ENCODE results near the gene FGF6. TPM values are rescaled to one million over a fixed set of nuclear protein-coding genes. Genes with fewer than 3 reads are reported as not detected.

The FGF6 gene
- total RNA-seq, 2 donors from 2014 or later = not detected

DNA sequence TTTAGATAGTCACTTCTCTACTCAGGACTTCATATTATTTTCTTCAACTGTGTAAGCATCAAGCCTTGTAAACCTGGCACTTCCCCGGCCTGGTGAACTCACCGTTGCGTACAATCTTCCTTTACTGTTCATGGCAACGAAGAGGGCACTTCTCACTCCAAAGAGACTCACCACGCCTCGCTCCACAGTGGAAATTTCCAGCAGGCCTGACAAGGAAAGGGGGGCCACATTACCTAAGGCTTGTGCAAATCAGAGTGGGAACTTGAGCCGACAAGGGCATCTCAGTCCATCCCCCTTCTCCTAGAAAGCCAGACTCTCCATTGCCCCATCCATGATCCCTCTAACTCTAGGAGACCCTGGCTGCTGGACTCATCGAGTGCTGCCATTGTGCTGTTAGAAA, 1.6 kb downstream of the FGF6 start:
- WGBS, 2 experiments (ENCODE audit: insufficient coverage in 1 of 2, insufficient read length in 1 of 2) = 91 to 92% methylated on average over 6 to 8 of the region's 8 CpGs
- Mint-ChIP-seq H3K9me3 (no peaks in the 10 kb centered on the region), H3K27ac (no peak overlapping the region), H3K36me3 (ENCODE audit: low read depth) (no peaks in the 10 kb centered on the region), H3K4me3 (no peak overlapping the region), H3K4me1 (peaks cover 52% of the 10 kb centered on the region), H3K27me3 (ENCODE audit: insufficient read depth) (peaks cover 87% of the 10 kb centered on the region)
- no peaks in the 10 kb centered on the region for H3K9me3 ChIP-seq (ENCODE audit: control insufficient read depth, low read length)
- TF ChIP-seq, protein P1, sequence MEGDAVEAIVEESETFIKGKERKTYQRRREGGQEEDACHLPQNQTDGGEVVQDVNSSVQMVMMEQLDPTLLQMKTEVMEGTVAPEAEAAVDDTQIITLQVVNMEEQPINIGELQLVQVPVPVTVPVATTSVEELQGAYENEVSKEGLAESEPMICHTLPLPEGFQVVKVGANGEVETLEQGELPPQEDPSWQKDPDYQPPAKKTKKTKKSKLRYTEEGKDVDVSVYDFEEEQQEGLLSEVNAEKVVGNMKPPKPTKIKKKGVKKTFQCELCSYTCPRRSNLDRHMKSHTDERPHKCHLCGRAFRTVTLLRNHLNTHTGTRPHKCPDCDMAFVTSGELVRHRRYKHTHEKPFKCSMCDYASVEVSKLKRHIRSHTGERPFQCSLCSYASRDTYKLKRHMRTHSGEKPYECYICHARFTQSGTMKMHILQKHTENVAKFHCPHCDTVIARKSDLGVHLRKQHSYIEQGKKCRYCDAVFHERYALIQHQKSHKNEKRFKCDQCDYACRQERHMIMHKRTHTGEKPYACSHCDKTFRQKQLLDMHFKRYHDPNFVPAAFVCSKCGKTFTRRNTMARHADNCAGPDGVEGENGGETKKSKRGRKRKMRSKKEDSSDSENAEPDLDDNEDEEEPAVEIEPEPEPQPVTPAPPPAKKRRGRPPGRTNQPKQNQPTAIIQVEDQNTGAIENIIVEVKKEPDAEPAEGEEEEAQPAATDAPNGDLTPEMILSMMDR (conservative IDR thresholded peaks at IDR 0.05) = no peak
- DNase-seq = no peak
- H3K27me3 ChIP-seq (ENCODE audit: control insufficient read depth, insufficient read depth, low read length, poor library complexity, severe bottlenecking) = peaks cover 55% of the 10 kb centered on the region
- no peak overlapping the region for H3K9ac ChIP-seq (ENCODE audit: extremely low read depth, low read length, poor library complexity, severe bottlenecking)
- H3K36me3 ChIP-seq (ENCODE audit: control insufficient read depth, insufficient read depth, low read length) = no peaks in the 10 kb centered on the region
- H3K4me1 ChIP-seq (ENCODE audit: control insufficient read depth, insufficient read depth, low read length) = peaks cover 20% of the 10 kb centered on the region
- no peak overlapping the region for H3K4me3 ChIP-seq (ENCODE audit: low read length)
- no peak overlapping the region for H3K27ac ChIP-seq (ENCODE audit: low read depth, low read length)

DNA sequence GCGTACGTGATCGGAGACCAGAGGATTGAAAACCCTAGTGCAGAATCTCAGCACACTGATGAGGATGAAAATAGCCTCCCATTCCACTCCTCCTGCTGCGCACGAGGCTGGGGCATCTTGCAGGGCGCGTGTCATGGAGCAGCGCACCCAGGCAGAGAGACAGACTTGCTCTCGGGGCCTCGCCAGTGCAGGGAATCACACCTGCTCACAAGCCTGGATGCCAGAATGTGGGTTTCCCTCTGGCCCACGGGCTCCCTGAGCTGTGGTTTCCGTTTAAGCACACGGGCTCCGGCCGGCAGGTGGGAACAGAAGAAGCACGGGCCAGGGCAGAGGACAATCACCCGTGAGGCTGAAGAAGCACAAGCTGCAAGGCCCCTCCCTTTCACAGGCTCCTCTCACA, 2.0 kb downstream of the FGF6 start:
- no peaks in the 10 kb centered on the region for H3K9me3 ChIP-seq (ENCODE audit: control insufficient read depth, low read length)
- no peak overlapping the region for H3K4me3 ChIP-seq (ENCODE audit: low read length)
- peaks cover 20% of the 10 kb centered on the region for H3K4me1 ChIP-seq (ENCODE audit: control insufficient read depth, insufficient read depth, low read length)
- no peak overlapping the region for H3K9ac ChIP-seq (ENCODE audit: extremely low read depth, low read length, poor library complexity, severe bottlenecking)
- H3K27me3 Mint-ChIP-seq (ENCODE audit: insufficient read depth) = peaks cover 89% of the 10 kb centered on the region
- H3K4me3 Mint-ChIP-seq = no peak overlapping the region
- TF ChIP-seq, protein P1 (conservative IDR thresholded peaks at IDR 0.05) = no peak
- H3K27ac Mint-ChIP-seq = no peak overlapping the region
- no peak overlapping the region for H3K27ac ChIP-seq (ENCODE audit: low read depth, low read length)
- H3K27me3 ChIP-seq (ENCODE audit: control insufficient read depth, insufficient read depth, low read length, poor library complexity, severe bottlenecking) = peaks cover 59% of the 10 kb centered on the region
- H3K36me3 Mint-ChIP-seq (ENCODE audit: low read depth) = no peaks in the 10 kb centered on the region
- WGBS, 2 experiments (ENCODE audit: insufficient coverage in 1 of 2, insufficient read length in 1 of 2) = 94 to 95% methylated on average over 9 to 17 of the region's 17 CpGs
- H3K36me3 ChIP-seq (ENCODE audit: control insufficient read depth, insufficient read depth, low read length) = no peaks in the 10 kb centered on the region
- no peaks in the 10 kb centered on the region for H3K9me3 Mint-ChIP-seq
- H3K4me1 Mint-ChIP-seq = peaks cover 55% of the 10 kb centered on the region
- peak; percentile 52 for DNase-seq

DNA sequence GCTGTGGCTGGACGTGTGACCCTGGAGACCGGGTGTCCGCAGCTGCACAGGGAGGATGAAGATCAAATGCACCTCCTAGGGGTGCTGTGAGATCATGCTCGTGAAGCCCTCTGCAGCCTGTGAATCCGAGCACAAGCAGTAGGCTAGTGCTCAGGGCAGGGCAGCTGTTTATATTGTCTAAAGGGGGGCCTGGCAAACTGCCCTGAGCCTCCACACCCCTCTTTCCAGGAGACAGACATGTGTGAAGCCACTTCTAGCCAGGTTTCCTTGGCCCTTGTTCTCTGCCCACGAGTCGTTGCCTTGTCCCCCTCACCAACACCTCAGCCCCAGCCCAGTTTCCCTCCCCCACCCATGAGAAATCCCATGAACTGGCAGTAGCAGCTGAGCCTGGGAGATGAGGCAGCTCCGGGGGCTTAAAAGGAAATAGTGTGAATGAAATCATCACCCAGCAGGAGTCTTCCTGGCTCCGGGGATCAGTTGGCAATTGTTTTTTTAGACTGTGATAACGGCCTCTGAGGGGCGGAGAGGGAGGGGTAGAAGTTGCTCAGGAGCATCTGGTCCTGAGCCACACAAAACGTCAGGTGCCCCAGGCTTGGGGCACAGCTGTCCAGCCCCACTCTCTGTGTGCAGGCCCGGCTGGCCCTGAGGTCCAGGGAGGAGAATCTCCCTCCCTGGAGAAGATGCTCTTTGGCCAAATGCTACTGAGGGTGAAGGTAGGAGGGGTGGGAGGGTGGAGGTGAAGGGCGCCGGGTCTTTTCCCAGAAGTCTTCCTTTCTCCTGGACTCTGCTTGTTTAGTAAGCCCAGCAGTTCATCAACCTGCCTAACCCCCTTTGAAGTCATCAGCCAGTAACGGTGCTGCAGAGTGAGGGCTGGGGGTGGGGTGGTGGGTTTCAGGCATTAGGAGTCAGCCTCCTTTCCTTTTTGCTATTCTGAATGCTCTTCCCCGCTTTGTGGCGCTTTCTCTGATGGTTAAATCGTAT, 4.0 kb downstream of the FGF6 start:
- H3K9me3 ChIP-seq (ENCODE audit: control insufficient read depth, low read length) = no peaks in the 10 kb centered on the region
- peak; percentile 97 for DNase-seq
- Mint-ChIP-seq H3K36me3 (ENCODE audit: low read depth) (no peaks in the 10 kb centered on the region), H3K9me3 (no peaks in the 10 kb centered on the region), H3K27me3 (ENCODE audit: insufficient read depth) (peaks cover 89% of the 10 kb centered on the region), H3K27ac (peak overlapping the region; percentile 90), H3K4me3 (peak overlapping the region; percentile 43), H3K4me1 (peaks cover 63% of the 10 kb centered on the region)
- 16 to 17% methylated on average over 6 to 19 of the region's 19 CpGs for WGBS, 2 experiments (ENCODE audit: insufficient coverage in 1 of 2, insufficient read length in 1 of 2)
- TF ChIP-seq, protein P1 (conservative IDR thresholded peaks at IDR 0.05) = peak; percentile 28
- no peaks in the 10 kb centered on the region for H3K36me3 ChIP-seq (ENCODE audit: control insufficient read depth, insufficient read depth, low read length)
- peaks cover 75% of the 10 kb centered on the region for H3K27me3 ChIP-seq (ENCODE audit: control insufficient read depth, insufficient read depth, low read length, poor library complexity, severe bottlenecking)
- H3K4me3 ChIP-seq (ENCODE audit: low read length) = peak overlapping the region; percentile 28
- peak overlapping the region; percentile 21 for H3K27ac ChIP-seq (ENCODE audit: low read depth, low read length)
- peaks cover 20% of the 10 kb centered on the region for H3K4me1 ChIP-seq (ENCODE audit: control insufficient read depth, insufficient read depth, low read length)
- H3K9ac ChIP-seq (ENCODE audit: extremely low read depth, low read length, poor library complexity, severe bottlenecking) = peak overlapping the region; percentile 3

Data from endodermal cell (in vitro differentiated cells).